Upper lobe of left lung (tissue), 6 donors: ENCODE data around the gene CYBC1. TPM values are rescaled to one million over a fixed set of nuclear protein-coding genes. Genes with fewer than 3 reads are reported as not detected.

Experiments
- ATAC-seq, 2 donors: fragments of 200-7000 bp; cut with Tn5 transposase; one replicate each; pipeline ENCODE4 v1.9.1; 2022; ENCODE audit warnings: mild to moderate bottlenecking in 2 of 2, moderate library complexity in 2 of 2; ENCODE audit not compliant: low FRiP score in 2 of 2
- DNase-seq, 2 donors: peaks; one replicate each; pipeline ENCODE4 v3.0.0-alpha.2; 2019 to 2020
- H3K27ac ChIP-seq, 4 donors: fragments of 200-600 bp; sonication (generic); one replicate each; pipeline ENCODE4 v1.5.1; 2016 to 2019
- H3K27me3 ChIP-seq, 4 donors: fragments of 200-600 bp; sonication (generic); one replicate each; pipeline ENCODE4 v1.5.1; 2017 to 2019
- H3K36me3 ChIP-seq, 4 donors: fragments of 200-600 bp; sonication (generic); one replicate each; pipeline ENCODE4 v1.5.1; 2016 to 2019
- H3K4me1 ChIP-seq, 4 donors: fragments of 200-600 bp; sonication (generic); one replicate each; pipeline ENCODE4 v1.5.1; 2018 to 2019
- H3K4me3 ChIP-seq, 4 donors: fragments of 200-600 bp; sonication (generic); one replicate each; pipeline ENCODE4 v1.5.1; 2017 to 2019; ENCODE audit warnings: mild to moderate bottlenecking in 2 of 4, moderate library complexity in 1 of 4
- H3K9me3 ChIP-seq, 4 donors: fragments of 200-600 bp; sonication (generic); one replicate each; pipeline ENCODE4 v1.5.1; 2018 to 2019
- EP300 ChIP-seq, 4 donors: sonication (generic); formaldehyde crosslinking; IDR thresholded peaks; one replicate each; pipeline ENCODE4 v1.5.1; 2017; ENCODE audit warnings: antibody characterized with exemption in 4 of 4, control low read depth in 2 of 4
- POLR2A ChIP-seq, 4 donors: fragments of 450-650 bp; IDR thresholded peaks; one replicate each; pipeline ENCODE4 v1.5.1; 2016 to 2017; ENCODE audit warnings: antibody characterized with exemption in 4 of 4, mild to moderate bottlenecking in 2 of 4
- POLR2AphosphoS5 ChIP-seq, 2 donors: sonication (generic); formaldehyde crosslinking; IDR thresholded peaks; one replicate each; pipeline ENCODE4 v1.5.1; 2017; ENCODE audit warnings: antibody characterized with exemption in 2 of 2
- WGBS, 2 donors: methylation state at CpG; one replicate each; pipeline ENCODE4 v1.1.5; 2017 to 2018; 5-methylcytosine and 5-hydroxymethylcytosine counted together
- total RNA-seq, 6 donors: library from RNA; depleted of rRNA in 4 of 6; stranded (reverse); fragments of >200 nt in 4 of 6; gene quantifications; one replicate each; pipeline versions ENCODE4 v1.1.0 to v1.2.1, GENCODE V29; 2016 to 2021
- TF ChIP-seq, protein P1 (sequence below), 6 experiments: fragments of 450-650 bp in 4 of 6; fragments of 200-600 bp in 2 of 6; sonication (generic) in 2 of 6; IDR thresholded peaks; one replicate each; pipeline ENCODE4 v1.5.1; 2016 to 2019; ENCODE audit warnings: antibody characterized with exemption in 6 of 6
- donor health status: DM: no; HTN: no; CAD: no; lungs with moderate emphysema.
- donor health status: DM: no; HTN: yes; CAD: no; lungs with severe emphysema.

CYBC1 gene
- total RNA-seq, 6 donors from 2014 or later = 74.9 to 193 (median 108) TPM

DNA sequence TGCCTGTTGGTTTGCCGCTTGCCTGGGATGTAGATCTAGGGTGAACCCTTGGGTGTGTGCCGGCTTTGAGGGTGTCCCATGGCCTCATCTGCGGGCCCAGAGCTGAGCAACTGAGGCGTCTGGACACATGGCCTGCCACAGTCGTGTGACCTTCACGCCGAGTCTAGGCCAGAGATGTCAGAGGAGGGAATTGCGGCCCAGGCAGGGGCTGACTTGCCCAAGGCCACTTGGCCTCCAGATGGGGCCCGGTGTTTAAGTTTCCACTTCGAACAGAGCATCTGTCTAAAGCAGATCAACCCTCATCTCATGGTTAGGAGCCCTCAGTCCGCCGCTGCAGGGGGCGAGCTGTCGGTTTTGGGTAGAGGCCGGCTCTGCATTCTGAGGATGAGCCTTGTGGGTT is 41.0 kb upstream of the CYBC1 start:
- TF ChIP-seq, protein P1, sequence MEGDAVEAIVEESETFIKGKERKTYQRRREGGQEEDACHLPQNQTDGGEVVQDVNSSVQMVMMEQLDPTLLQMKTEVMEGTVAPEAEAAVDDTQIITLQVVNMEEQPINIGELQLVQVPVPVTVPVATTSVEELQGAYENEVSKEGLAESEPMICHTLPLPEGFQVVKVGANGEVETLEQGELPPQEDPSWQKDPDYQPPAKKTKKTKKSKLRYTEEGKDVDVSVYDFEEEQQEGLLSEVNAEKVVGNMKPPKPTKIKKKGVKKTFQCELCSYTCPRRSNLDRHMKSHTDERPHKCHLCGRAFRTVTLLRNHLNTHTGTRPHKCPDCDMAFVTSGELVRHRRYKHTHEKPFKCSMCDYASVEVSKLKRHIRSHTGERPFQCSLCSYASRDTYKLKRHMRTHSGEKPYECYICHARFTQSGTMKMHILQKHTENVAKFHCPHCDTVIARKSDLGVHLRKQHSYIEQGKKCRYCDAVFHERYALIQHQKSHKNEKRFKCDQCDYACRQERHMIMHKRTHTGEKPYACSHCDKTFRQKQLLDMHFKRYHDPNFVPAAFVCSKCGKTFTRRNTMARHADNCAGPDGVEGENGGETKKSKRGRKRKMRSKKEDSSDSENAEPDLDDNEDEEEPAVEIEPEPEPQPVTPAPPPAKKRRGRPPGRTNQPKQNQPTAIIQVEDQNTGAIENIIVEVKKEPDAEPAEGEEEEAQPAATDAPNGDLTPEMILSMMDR (IDR thresholded peaks at IDR 0.05) = no peak
- TF ChIP-seq POLR2A (IDR thresholded peaks at IDR 0.05) (no peak), POLR2AphosphoS5 (IDR thresholded peaks at IDR 0.05) (no peak), EP300 (IDR thresholded peaks at IDR 0.05) (no peak)
- peaks cover 9 to 37% (median 25%) of the 10 kb centered on the region in 4 donors for H3K4me1 ChIP-seq
- no peak overlapping the region for H3K27ac ChIP-seq
- DNase-seq (no peak), ATAC-seq (no peak)
- H3K4me3 ChIP-seq = no peak overlapping the region
- peaks cover 0 to 28% (median 19%) of the 10 kb centered on the region in 4 donors for H3K36me3 ChIP-seq
- WGBS, 2 donors = 89 to 96% methylated on average over 8 to 15 of the region's 15 CpGs
- H3K9me3 ChIP-seq = no peaks in the 10 kb centered on the region
- H3K27me3 ChIP-seq = no peaks in the 10 kb centered on the region

DNA sequence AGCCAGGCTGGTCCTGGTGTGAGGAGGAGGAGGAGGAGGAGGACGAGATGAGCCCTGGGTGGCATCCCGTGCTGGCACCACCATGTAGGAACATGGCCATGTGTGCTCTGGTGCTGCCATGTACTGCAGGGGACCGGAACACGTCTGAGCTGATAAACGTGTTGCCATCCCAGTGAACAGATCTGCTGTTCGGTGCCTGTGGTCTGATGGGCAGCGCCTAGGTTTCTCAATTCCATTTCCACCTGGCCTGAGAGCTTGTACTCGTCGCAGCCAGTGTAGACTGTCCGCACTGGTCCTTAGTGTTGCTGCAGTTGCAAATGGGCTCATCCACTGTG is 40.6 kb upstream of the CYBC1 start:
- no peak overlapping the region for H3K27ac ChIP-seq
- H3K9me3 ChIP-seq = no peaks in the 10 kb centered on the region
- peaks cover 0 to 32% (median 23%) of the 10 kb centered on the region in 4 donors for H3K36me3 ChIP-seq
- no peak for DNase-seq
- no peaks in the 10 kb centered on the region for H3K27me3 ChIP-seq
- TF ChIP-seq EP300 (IDR thresholded peaks at IDR 0.05) = no peak
- no peak for TF ChIP-seq POLR2A (IDR thresholded peaks at IDR 0.05)
- TF ChIP-seq POLR2AphosphoS5 (IDR thresholded peaks at IDR 0.05) = no peak
- TF ChIP-seq, protein P1 (IDR thresholded peaks at IDR 0.05) = no peak
- WGBS, 2 donors = 88 to 90% methylated on average over 4 to 10 of the region's 10 CpGs
- ATAC-seq = no peak
- H3K4me1 ChIP-seq = peaks cover 5 to 33% (median 21%) of the 10 kb centered on the region in 4 donors
- H3K4me3 ChIP-seq = no peak overlapping the region

DNA sequence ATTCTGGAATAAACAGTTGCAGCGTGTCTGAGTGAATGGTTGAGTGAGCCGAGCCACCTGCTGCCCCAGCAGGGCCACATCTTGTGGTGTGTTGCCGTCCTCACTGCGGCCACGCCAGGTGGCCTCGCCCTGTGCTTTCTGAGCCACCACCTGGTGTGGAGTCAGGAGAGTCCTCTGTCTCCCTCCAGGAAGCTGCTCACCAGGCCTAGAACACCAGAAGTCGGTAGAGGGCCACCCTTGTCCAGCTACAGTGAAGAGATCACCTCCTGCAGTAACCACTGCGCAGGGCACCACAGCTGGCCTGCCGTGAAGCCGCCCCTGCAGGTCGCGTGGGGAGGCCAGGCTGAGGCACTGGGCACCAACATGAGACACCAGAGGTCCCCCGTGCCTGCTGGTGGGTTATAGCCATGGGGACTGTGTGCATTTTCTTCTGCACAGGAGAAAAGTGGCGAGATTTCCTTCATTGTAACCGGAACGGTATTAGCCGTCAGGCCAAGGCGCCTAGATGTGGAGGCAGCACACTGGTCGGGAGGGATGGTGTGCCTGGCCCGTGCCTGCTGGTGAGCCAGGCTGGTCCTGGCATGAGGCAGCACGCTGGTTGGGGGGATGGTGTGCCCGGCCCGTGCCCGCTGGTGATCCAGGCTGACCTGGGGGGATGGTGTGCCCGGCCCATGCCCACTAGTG is 40.1 kb upstream of the CYBC1 start:
- no peak overlapping the region for H3K27ac ChIP-seq
- no peak overlapping the region for H3K4me3 ChIP-seq
- H3K36me3 ChIP-seq = peaks cover 2 to 37% (median 28%) of the 10 kb centered on the region in 4 donors
- TF ChIP-seq, protein P1 (IDR thresholded peaks at IDR 0.05) = no peak
- TF ChIP-seq EP300 (IDR thresholded peaks at IDR 0.05) (no peak), POLR2A (IDR thresholded peaks at IDR 0.05) (no peak), POLR2AphosphoS5 (IDR thresholded peaks at IDR 0.05) (no peak)
- H3K9me3 ChIP-seq = no peaks in the 10 kb centered on the region
- 87 to 92% methylated on average over 11 to 21 of the region's 25 CpGs for WGBS, 2 donors
- no peak for ATAC-seq
- peaks cover 4 to 28% (median 20%) of the 10 kb centered on the region in 4 donors for H3K4me1 ChIP-seq
- no peak for DNase-seq
- H3K27me3 ChIP-seq = no peaks in the 10 kb centered on the region

DNA sequence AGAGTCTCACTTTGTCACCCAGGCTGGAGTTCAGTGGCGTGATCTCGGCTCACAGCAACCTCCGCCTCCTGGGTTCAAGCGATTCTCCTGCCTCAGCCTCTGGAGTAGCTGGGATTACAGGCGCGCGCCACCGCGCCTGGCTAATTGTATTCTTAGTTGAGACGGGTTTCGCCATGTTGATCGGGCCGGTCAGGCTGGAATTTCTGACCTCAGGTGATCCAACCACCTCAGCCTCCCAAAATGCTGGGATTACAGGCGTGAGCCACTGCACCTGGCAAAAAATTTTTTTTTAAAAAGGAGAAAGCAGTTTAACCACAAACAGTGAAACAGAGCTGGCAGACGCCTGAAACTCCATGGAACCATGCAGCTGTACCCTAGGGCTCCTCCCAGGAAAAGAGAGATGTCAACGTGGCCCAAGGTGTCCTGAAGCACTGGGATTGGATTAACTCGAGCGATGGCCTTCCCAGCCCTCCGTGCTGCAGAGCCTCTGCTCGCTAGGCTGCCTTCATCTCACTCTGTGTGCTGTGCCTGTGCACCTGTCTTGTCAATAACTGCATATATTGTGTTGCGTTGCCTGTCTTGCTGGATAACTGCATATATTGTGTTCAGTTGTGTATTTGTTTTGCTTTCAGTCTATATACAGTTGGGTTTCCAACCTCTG is 39.4 kb upstream of the CYBC1 start:
- no peaks in the 10 kb centered on the region for H3K27me3 ChIP-seq
- TF ChIP-seq POLR2A (IDR thresholded peaks at IDR 0.05) (no peak), EP300 (IDR thresholded peaks at IDR 0.05) (no peak)
- H3K9me3 ChIP-seq = no peaks in the 10 kb centered on the region
- H3K4me3 ChIP-seq = no peak overlapping the region
- DNase-seq (no peak), ATAC-seq (no peak)
- H3K27ac ChIP-seq = no peak overlapping the region
- 91 to 92% methylated on average over 21 of the region's 21 CpGs for WGBS, 2 donors
- H3K4me1 ChIP-seq = peaks cover 4 to 24% (median 20%) of the 10 kb centered on the region in 4 donors
- peaks cover 9 to 43% (median 35%) of the 10 kb centered on the region in 4 donors for H3K36me3 ChIP-seq

DNA sequence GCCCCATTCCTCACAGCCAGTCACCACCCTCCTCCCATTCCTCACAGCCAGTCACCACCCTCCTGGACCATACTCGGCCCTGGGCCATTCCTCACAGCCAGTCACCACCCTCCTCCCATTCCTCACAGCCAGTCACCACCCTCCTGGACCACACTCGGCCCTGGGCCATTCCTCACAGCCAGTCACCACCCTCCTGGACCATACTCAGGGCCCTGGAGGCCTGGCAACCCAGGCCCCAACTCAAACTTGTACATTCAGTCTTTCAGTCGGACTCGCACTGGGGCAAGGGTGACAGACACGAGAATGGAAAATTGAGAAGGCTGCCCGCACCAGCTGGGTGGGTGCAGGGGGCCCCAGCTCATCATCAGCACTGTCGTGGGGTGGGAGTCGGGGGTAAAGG is 38.6 kb upstream of the CYBC1 start:
- H3K27ac ChIP-seq = no peak overlapping the region
- H3K9me3 ChIP-seq = no peaks in the 10 kb centered on the region
- no peak overlapping the region for H3K4me3 ChIP-seq
- peaks cover 0 to 16% (median 11%) of the 10 kb centered on the region in 4 donors for H3K4me1 ChIP-seq
- no peak for TF ChIP-seq POLR2A (IDR thresholded peaks at IDR 0.05)
- no peak for TF ChIP-seq POLR2AphosphoS5 (IDR thresholded peaks at IDR 0.05)
- TF ChIP-seq, protein P1 (IDR thresholded peaks at IDR 0.05) = no peak
- TF ChIP-seq EP300 (IDR thresholded peaks at IDR 0.05) = no peak
- no peaks in the 10 kb centered on the region for H3K27me3 ChIP-seq
- DNase-seq (no peak), ATAC-seq (peak in 1 of 2 donors; percentile 79)
- H3K36me3 ChIP-seq = peaks cover 16 to 52% (median 43%) of the 10 kb centered on the region in 4 donors
- 67 to 73% methylated on average over 8 of the region's 8 CpGs for WGBS, 2 donors
